ENCODE measurements around the gene WDR19. TPM values are rescaled to one million over a fixed set of nuclear protein-coding genes. Genes with fewer than 3 reads are reported as not detected.

Gene WDR19
- total RNA-seq, 1 experiment from 2014 or later, result 11.9 TPM

DNA sequence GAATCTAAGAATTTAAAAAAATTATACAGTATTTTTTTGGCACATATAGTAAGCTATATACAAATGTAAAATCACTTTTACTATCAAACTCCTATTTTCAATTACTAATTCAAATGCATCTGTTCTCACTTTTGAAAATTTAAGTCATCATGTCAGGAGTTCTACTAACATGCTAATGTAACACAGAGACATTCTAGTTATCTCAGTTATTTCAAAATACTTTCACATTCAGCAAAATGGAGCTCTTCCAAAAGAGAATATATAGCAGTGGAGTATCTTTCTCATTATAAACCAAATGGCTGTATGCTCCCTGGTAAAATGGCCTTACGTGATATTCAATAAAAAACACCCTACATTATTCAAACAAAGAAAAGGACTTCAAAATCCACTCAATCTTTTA lies 141.5 kb downstream of the WDR19 start:
- H3K4me3 ChIP-seq (ENCODE audit: low read depth, low read length), result no peak overlapping the region
- no peak overlapping the region for H3K4me3 Mint-ChIP-seq (ENCODE audit: unreplicated experiment)
- H3K9me3 ChIP-seq, result no peaks in the 10 kb centered on the region
- no peaks in the 10 kb centered on the region for H3K9me3 Mint-ChIP-seq (ENCODE audit: unreplicated experiment)
- H3K27me3 Mint-ChIP-seq (ENCODE audit: insufficient read depth, unreplicated experiment), result no peaks in the 10 kb centered on the region
- H3K4me1 Mint-ChIP-seq (ENCODE audit: low read depth, unreplicated experiment), result peaks cover 26% of the 10 kb centered on the region
- intact Hi-C loops (cut with micrococcal nuclease; ENCODE audit: unreplicated experiment), result loop anchor here (2.0 to 5.0 kb wide), 2 partner anchors 29 to 43 kb away; partner anchors contain the start of gene RFC1
- TF ChIP-seq, protein P1, sequence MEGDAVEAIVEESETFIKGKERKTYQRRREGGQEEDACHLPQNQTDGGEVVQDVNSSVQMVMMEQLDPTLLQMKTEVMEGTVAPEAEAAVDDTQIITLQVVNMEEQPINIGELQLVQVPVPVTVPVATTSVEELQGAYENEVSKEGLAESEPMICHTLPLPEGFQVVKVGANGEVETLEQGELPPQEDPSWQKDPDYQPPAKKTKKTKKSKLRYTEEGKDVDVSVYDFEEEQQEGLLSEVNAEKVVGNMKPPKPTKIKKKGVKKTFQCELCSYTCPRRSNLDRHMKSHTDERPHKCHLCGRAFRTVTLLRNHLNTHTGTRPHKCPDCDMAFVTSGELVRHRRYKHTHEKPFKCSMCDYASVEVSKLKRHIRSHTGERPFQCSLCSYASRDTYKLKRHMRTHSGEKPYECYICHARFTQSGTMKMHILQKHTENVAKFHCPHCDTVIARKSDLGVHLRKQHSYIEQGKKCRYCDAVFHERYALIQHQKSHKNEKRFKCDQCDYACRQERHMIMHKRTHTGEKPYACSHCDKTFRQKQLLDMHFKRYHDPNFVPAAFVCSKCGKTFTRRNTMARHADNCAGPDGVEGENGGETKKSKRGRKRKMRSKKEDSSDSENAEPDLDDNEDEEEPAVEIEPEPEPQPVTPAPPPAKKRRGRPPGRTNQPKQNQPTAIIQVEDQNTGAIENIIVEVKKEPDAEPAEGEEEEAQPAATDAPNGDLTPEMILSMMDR (IDR thresholded peaks at IDR 0.05; ENCODE audit: insufficient read depth in 1 of 2, low read depth in 1 of 2, low read length in 1 of 2, severe bottlenecking in 1 of 2, unreplicated experiment in 1 of 2), result no peak
- no peak for DNase-seq
- no peak overlapping the region for H3K27ac Mint-ChIP-seq (ENCODE audit: unreplicated experiment)
- no peaks in the 10 kb centered on the region; the same call in 1 of the 2 replicates for H3K36me3 ChIP-seq (ENCODE audit: control insufficient read depth, insufficient read depth, low read length)
- no TSS peak for BruUV-seq (replicated peaks)
- POLR2A ChIA-PET, result no interaction called here
- peaks cover 48% of the 10 kb centered on the region for H3K36me3 Mint-ChIP-seq (ENCODE audit: insufficient read depth, unreplicated experiment)
- H3K4me1 ChIP-seq, result peaks cover 42% of the 10 kb centered on the region
- H3K27me3 ChIP-seq (replicated peaks; ENCODE audit: control insufficient read depth, insufficient read depth, low read length), result no peaks in the 10 kb centered on the region
- CTCF ChIA-PET, result no interaction called here

DNA sequence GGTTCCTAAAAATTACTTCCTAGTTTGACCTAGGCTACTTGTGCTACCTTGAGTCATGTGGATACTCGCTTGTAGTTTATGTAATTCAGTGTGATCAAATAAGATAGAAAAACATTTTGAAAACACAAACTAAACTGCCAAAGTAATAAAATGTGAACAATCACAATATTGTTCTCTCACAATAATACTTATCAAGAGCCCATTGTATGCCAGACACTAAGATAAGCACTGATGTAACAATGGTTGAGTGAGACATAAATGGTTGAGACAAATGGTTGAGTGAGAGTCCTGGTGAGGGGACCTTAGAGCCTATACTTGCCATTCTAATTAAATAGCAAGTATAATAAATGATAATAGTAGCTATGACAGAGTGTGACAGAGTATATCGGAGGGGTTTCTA lies 142.1 kb downstream of the WDR19 start:
- Histone ChIP-seq H3K4me1 (peaks cover 42% of the 10 kb centered on the region), H3K36me3 (ENCODE audit: control insufficient read depth, insufficient read depth, low read length) (no peaks in the 10 kb centered on the region; the same call in 1 of the 2 replicates), H3K4me3 (ENCODE audit: low read depth, low read length) (no peak overlapping the region), H3K27me3 (replicated peaks; ENCODE audit: control insufficient read depth, insufficient read depth, low read length) (no peaks in the 10 kb centered on the region), H3K9me3 (no peaks in the 10 kb centered on the region)
- Mint-ChIP-seq H3K4me3 (ENCODE audit: unreplicated experiment) (no peak overlapping the region), H3K9me3 (ENCODE audit: unreplicated experiment) (no peaks in the 10 kb centered on the region), H3K27me3 (ENCODE audit: insufficient read depth, unreplicated experiment) (no peaks in the 10 kb centered on the region), H3K36me3 (ENCODE audit: insufficient read depth, unreplicated experiment) (peaks cover 53% of the 10 kb centered on the region), H3K27ac (ENCODE audit: unreplicated experiment) (peak overlapping the region; percentile 48), H3K4me1 (ENCODE audit: low read depth, unreplicated experiment) (peaks cover 26% of the 10 kb centered on the region)
- intact Hi-C loops (cut with micrococcal nuclease; ENCODE audit: unreplicated experiment), result loop anchor here (2.0 to 5.0 kb wide), 2 partner anchors 28 to 43 kb away; partner anchors contain the start of gene RFC1
- TF ChIP-seq, protein P1 (IDR thresholded peaks at IDR 0.05; ENCODE audit: insufficient read depth in 1 of 2, low read depth in 1 of 2, low read length in 1 of 2, severe bottlenecking in 1 of 2, unreplicated experiment in 1 of 2), result no peak
- POLR2A ChIA-PET, result no interaction called here
- no TSS peak for BruUV-seq (replicated peaks)
- no peak for DNase-seq
- CTCF ChIA-PET, result no interaction called here

DNA sequence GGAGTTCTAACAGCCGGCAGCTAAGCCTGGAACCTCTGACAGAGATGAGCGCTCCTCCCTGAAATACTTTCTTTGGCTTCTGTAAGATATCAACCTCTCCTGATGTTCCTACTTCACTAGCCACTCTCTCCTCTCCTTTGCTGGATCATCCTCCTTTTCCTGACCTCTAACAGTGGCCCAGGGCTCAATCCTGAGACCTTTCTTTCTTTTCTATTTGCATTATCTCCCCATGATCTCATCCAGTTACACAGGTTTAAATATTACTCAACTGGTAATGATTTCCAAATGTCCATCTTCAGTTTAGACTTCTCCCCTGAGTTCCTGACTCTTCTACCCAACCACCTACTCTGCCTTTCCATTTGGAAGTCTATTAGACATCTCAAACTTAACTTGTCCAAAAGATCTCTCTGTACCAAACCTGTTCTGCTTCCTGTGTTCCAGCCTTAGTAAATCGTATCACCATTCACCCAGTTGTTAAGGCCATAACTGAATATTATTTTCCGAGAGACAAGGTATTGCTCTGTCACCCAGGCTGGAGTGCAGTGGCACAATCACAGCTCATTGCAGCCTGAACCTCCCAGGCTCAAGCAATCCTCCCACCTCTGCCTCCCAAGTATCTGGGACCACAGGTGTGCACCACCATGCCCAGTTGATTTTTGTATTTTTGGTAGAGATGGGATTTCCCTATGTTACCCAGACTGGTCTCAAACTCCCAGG lies 142.7 kb downstream of the WDR19 start:
- Mint-ChIP-seq H3K9me3 (ENCODE audit: unreplicated experiment) (no peaks in the 10 kb centered on the region), H3K36me3 (ENCODE audit: insufficient read depth, unreplicated experiment) (peaks cover 53% of the 10 kb centered on the region), H3K27me3 (ENCODE audit: insufficient read depth, unreplicated experiment) (no peaks in the 10 kb centered on the region), H3K27ac (ENCODE audit: unreplicated experiment) (peak overlapping the region; percentile 48), H3K4me1 (ENCODE audit: low read depth, unreplicated experiment) (peaks cover 26% of the 10 kb centered on the region), H3K4me3 (ENCODE audit: unreplicated experiment) (no peak overlapping the region)
- CTCF ChIA-PET, result no interaction called here
- Histone ChIP-seq H3K36me3 (ENCODE audit: control insufficient read depth, insufficient read depth, low read length) (no peaks in the 10 kb centered on the region; the same call in 1 of the 2 replicates), H3K27me3 (replicated peaks; ENCODE audit: control insufficient read depth, insufficient read depth, low read length) (no peaks in the 10 kb centered on the region), H3K4me3 (ENCODE audit: low read depth, low read length) (no peak overlapping the region), H3K4me1 (peaks cover 37% of the 10 kb centered on the region), H3K9me3 (no peaks in the 10 kb centered on the region)
- intact Hi-C loops (cut with micrococcal nuclease; ENCODE audit: unreplicated experiment), result loop anchor here (2.0 to 5.0 kb wide), 2 partner anchors 28 to 42 kb away; partner anchors contain the start of gene RFC1
- TF ChIP-seq, protein P1 (IDR thresholded peaks at IDR 0.05; ENCODE audit: insufficient read depth in 1 of 2, low read depth in 1 of 2, low read length in 1 of 2, severe bottlenecking in 1 of 2, unreplicated experiment in 1 of 2), result no peak
- peak in 1 of 2 experiments; percentile 28 for DNase-seq
- no TSS peak for BruUV-seq (replicated peaks)
- POLR2A ChIA-PET, result no interaction called here

Data from Caco-2 (cell line).